MCF 10A (cell line): Measurements from ENCODE around the gene NID1. TPM values are rescaled to one million over a fixed set of nuclear protein-coding genes. Genes with fewer than 3 reads are reported as not detected.

ENCODE experiments used
- Bru-seq: library from RNA; stranded (reverse); fragments of 400-500 nt; gene quantifications from one replicate; lab custom pipeline; 2021; lab: Mats Ljungman, UMichigan
- BruChase-seq, 2 experiments: library from RNA; stranded (reverse); fragments of 400-500 nt; gene quantifications; one replicate each; lab custom pipeline; 2021; lab: Mats Ljungman, UMichigan
- BruUV-seq: library from RNA; stranded (reverse); fragments of 400-500 nt; replicated peaks from 2 replicates; lab custom pipeline; 2021; lab: Mats Ljungman, UMichigan
- CTCF ChIA-PET: fragments of 300-600 bp; sonication (Branson Sonifier 250); formaldehyde crosslinking; extraction: SDS; loops from one replicate; lab custom pipeline; 2021; ENCODE audit warnings: antibody characterized with exemption, inconsistent platforms; lab: Yijun Ruan, JAX
- POLR2A ChIA-PET: fragments of 300-600, 350-650 bp; sonication (Branson Sonifier 250); formaldehyde crosslinking; extraction: SDS; loops from one replicate; lab custom pipeline; 2020; ENCODE audit warnings: antibody characterized with exemption, inconsistent platforms; lab: Yijun Ruan, JAX
- DNase-seq: peaks from one replicate; pipeline ENCODE4 v3.0.0-alpha.2; 2018; ENCODE audit not compliant: unreplicated experiment
- H3K27ac Mint-ChIP-seq: one replicate; pipeline ENCODE4 v1.8.0; 2022; ENCODE audit warnings: mild to moderate bottlenecking, low read depth, mixed read lengths; ENCODE audit not compliant: unreplicated experiment
- H3K27me3 Mint-ChIP-seq: one replicate; pipeline ENCODE4 v1.8.0; 2022; ENCODE audit warnings: mixed read lengths; ENCODE audit not compliant: insufficient read depth, unreplicated experiment
- H3K36me3 Mint-ChIP-seq: one replicate; pipeline ENCODE4 v1.8.0; 2022; ENCODE audit warnings: mild to moderate bottlenecking, moderate library complexity, mixed read lengths; ENCODE audit not compliant: insufficient read depth, unreplicated experiment
- H3K4me1 Mint-ChIP-seq: one replicate; pipeline ENCODE4 v1.8.0; 2022; ENCODE audit warnings: mixed read lengths; ENCODE audit not compliant: insufficient read depth, unreplicated experiment
- H3K4me3 Mint-ChIP-seq: one replicate; pipeline ENCODE4 v1.8.0; 2022; ENCODE audit warnings: mild to moderate bottlenecking, moderate library complexity, mixed read lengths; ENCODE audit not compliant: unreplicated experiment
- H3K9me3 Mint-ChIP-seq: one replicate; pipeline ENCODE4 v1.8.0; 2022; ENCODE audit warnings: mixed read lengths; ENCODE audit not compliant: unreplicated experiment
- CTCF ChIP-seq: fragments of 200-600 bp; IDR thresholded peaks from one replicate; pipeline ENCODE4 v1.8.0; 2022; ENCODE audit warnings: antibody characterized with exemption, mild to moderate bottlenecking; ENCODE audit not compliant: unreplicated experiment
- intact Hi-C: fragments of 100-400 bp; cut with micrococcal nuclease; formaldehyde crosslinking; loops from 2 replicates; pipeline ENCODE4 v1.14.1; 2022
- long read RNA-seq: library from polyadenylated mRNA; stranded (forward); transcript quantifications from one replicate; pipeline ENCODE4 v2.0.0, GENCODE V29; 2022
- total RNA-seq: library from RNA; stranded (reverse); gene quantifications from 2 replicates; pipeline ENCODE4 v1.2.3, GENCODE V29; 2022

Gene NID1
- total RNA-seq (0.10 and 0.16 TPM in 2 replicates), Bru-seq, nascent RNA (percentile 17 among the genes with signal in this experiment), BruChase-seq, experiment 1, labeled RNA remaining after a 6-hour chase (percentile 19 among the genes with signal in this experiment), BruChase-seq, experiment 2, labeled RNA remaining after a 2-hour chase (percentile 18 among the genes with signal in this experiment)
- long read RNA-seq, result 0 reads

DNA sequence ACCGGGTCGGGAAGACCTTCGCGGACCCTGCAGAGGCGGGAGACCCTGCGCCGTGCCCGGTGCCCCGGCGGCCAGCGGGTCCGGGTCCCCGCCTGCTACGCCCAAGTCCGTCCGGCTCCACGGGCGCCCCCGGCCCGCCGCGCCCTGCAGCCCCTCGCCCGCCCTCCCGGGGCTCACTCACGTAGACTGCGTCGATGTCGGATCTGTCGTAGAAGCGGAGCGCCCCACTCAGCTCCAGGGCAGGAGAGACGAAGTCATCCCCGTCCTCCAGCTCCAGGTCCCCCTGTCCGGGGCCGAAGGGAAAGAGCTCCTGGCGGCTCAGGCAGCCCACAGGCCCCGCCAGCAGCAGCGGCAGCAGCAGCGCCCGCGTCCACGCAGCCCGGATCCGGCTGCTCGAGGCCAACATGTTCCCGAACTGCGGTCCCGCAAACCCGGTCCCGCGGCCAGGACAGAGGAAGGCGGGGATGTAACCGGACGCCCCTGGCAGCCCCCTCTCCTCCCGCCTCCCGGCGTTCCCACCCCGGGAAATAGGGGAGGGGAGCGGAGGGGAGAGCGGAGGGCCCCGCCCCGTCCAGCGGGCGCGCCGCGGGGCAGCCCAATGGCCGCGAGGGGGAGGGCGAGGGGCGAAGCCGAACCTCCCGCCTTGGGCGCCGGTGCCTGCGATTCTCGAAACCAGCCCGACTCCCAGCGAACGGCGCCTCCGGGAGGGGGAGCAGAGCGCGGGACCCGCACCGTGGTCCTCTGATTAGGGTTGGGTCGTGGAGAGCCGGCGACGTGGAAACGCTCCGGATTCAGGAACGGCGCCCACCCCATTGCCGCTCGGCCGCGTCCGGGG lies at the start of gene NID1:
NID1 (minus strand) TSS at position 417 of the 835 bp plus-strand sequence; CDS start at position 406, 11 bp downstream.
- BruUV-seq, result no TSS peak
- intact Hi-C loops, result no loop called here
- Mint-ChIP-seq H3K27me3 (no peaks in the 10 kb centered on the region), H3K36me3 (no peaks in the 10 kb centered on the region), H3K27ac (no peak within 1 kb of the TSS), H3K4me3 (no peak within 1 kb of the TSS), H3K4me1 (peaks cover 6% of the 10 kb centered on the region), H3K9me3 (no peaks in the 10 kb centered on the region)
- ChIA-PET POLR2A (no interaction called here), CTCF (interaction anchor here (0.6 to 2.8 kb wide), 3 partner anchors 12 to 72 kb away, joined by 3 to 12 read pairs (median 3); no protein-coding TSS in a partner anchor)
- DNase-seq, result no peak
- no peak for TF ChIP-seq CTCF

DNA sequence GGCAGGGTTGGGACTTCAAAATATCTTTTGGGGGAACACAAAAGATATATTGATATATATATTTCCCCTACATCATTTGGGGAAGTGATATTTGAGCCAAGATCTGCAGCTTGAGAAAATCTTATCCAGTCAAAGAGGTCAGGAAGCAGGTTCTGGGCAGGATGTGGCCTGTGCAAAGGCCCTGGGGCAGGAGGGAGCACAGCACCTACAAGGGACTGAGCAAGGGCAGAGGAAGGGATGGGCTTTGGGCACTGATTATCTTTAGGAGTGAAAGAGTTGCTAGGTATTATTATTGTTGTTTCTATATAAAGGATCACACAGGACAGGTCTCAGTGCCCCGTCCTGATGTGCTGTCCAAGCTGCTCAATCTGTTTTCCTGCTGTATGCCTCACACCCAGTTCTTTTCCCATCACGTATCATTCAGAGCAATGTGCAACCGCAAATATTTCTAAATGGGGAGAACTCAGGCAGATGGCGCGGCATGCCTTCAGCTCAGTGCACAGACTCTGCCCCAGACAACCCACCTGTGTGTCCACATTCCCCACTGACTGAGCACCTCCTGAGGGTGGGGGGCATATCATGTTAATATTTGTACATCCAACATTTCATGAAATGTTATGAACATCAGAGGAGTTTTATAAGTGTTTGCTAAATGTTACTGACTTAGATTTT lies 49.3 kb upstream of the NID1 start:
- H3K9me3 Mint-ChIP-seq, result no peaks in the 10 kb centered on the region
- no peak overlapping the region for H3K4me3 Mint-ChIP-seq
- no peaks in the 10 kb centered on the region for H3K4me1 Mint-ChIP-seq
- H3K27ac Mint-ChIP-seq, result no peak overlapping the region
- no peak for DNase-seq
- intact Hi-C loops, result no loop called here
- TF ChIP-seq CTCF, result no peak
- H3K36me3 Mint-ChIP-seq, result no peaks in the 10 kb centered on the region
- POLR2A ChIA-PET, result interaction anchor here (0.7 kb wide), 1 partner anchor 489 kb away, joined by 3 read pairs; no protein-coding TSS in a partner anchor
- H3K27me3 Mint-ChIP-seq, result no peaks in the 10 kb centered on the region
- CTCF ChIA-PET, result interaction anchor here (0.6 to 12.8 kb wide), 4 partner anchors 10 to 979 kb away, joined by 3 to 376 read pairs (median 4); no protein-coding TSS in a partner anchor
- no TSS peak for BruUV-seq

GRCh38 chr1:236113324-236114032 lies 48.6 kb upstream of the NID1 start:
- no peak overlapping the region for H3K27ac Mint-ChIP-seq
- no peaks in the 10 kb centered on the region for H3K27me3 Mint-ChIP-seq
- H3K4me3 Mint-ChIP-seq, result no peak overlapping the region
- DNase-seq, result no peak
- TF ChIP-seq CTCF, result no peak
- ChIA-PET POLR2A (no interaction called here), CTCF (interaction anchor here (0.6 to 12.8 kb wide), 7 partner anchors 8 to 980 kb away, joined by 3 to 376 read pairs (median 3); no protein-coding TSS in a partner anchor)
- H3K4me1 Mint-ChIP-seq, result no peaks in the 10 kb centered on the region
- intact Hi-C loops, result no loop called here
- no TSS peak for BruUV-seq
- H3K36me3 Mint-ChIP-seq, result no peaks in the 10 kb centered on the region
- H3K9me3 Mint-ChIP-seq, result no peaks in the 10 kb centered on the region
